Activated naive CD4-positive, alpha-beta T cell treated with anti-CD3 and anti-CD28 coated beads, Interleukin-2, amount 50 U/mL, for 16 hours (primary cell): ENCODE measurements around the gene PDE4D.

Source experiments
- DNase-seq: peaks from one replicate; pipeline ENCODE4 v3.0.0-alpha.2; 2020

Gene PDE4D

DNA sequence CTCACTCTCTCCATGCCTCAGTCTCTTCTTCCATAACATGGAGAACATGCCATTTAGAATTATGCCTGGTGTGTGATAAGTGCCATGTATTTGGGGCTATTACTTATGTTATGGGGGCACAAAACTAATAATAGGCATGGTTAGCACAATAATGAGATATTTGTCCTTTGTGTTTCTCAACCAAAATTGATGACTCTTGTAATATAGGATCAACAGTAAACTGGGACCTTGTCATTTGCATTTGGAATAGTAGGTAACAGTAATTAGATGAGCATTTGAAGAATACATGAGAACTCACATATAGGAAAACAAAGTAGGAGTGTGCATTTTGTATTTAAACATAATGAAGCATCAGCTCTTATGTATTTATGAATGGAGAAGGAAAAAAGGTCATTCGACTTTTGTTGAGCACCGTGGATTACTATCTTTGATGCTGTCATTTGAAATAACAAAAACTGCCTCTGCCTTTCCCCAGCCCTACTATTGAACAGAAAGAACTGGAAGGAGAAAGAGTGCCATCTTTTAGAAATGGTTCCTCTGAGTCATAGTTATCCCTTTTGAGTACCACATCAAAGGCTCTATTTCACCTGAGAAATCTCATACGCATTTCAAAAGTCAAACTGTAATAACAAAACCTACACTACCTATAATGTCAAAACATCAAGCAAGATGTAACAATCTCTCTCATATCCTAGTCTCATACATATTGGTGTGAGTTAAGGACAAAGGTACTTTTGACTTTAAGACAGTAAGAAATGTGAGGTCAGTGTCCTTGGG lies 655.2 kb downstream of the PDE4D start:
- no peak for DNase-seq

DNA sequence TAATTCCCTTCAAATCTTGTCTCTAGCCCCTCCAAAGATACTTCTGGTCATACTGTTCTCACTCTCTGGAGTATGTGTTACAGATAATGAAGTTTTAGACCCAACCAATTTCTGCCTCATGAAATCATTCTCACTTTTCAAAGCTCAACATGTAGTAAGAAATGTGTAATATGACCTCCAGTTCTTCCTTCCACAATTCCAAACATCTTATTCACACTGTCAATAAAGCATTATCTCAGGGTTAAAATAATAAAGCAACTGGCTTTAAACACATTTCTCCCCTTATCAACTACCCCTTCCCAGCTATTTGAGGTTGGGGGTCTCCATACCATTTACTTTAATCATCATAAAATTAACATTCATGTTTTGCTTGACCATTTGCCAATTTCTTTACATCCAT lies 656.5 kb downstream of the PDE4D start:
- no peak for DNase-seq

DNA sequence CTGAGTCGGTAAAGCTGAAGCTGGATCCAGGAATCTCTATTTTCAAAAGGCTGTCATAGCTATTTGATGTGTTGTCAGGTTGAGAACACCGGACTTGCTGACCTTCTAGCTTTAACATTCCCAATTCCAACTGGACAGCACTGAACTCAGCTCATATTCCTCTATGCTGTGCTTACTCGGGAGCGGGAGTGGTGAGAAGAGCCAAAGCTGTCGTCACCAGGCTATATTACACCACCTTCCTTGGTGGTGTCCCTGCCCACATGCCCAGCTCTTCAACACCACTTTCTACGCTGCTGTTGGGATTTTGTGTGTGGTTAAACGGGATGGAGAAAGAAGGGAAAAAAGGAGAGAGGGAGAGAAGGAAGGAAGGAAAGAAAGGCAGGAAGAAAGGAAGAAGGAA lies 657.1 kb downstream of the PDE4D start:
- DNase-seq = no peak

DNA sequence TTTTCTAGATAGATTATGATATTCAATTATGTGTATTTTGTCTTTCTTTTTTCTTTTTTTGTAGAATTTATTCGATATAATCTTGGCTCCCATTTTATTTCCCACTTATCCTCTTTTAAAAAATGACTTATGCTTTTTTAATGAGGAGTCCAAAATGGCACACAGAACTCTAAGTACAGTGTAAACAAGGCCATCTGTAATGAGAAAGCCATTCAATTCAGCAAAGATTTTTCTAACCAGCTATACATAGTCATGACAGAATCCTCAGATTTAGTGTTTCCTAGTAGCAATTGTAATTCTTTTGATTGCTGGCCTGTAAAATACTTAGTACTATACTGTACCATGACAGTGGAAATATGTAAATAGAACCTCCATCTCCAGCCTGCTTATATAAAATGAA lies 659.3 kb downstream of the PDE4D start:
- no peak for DNase-seq

DNA sequence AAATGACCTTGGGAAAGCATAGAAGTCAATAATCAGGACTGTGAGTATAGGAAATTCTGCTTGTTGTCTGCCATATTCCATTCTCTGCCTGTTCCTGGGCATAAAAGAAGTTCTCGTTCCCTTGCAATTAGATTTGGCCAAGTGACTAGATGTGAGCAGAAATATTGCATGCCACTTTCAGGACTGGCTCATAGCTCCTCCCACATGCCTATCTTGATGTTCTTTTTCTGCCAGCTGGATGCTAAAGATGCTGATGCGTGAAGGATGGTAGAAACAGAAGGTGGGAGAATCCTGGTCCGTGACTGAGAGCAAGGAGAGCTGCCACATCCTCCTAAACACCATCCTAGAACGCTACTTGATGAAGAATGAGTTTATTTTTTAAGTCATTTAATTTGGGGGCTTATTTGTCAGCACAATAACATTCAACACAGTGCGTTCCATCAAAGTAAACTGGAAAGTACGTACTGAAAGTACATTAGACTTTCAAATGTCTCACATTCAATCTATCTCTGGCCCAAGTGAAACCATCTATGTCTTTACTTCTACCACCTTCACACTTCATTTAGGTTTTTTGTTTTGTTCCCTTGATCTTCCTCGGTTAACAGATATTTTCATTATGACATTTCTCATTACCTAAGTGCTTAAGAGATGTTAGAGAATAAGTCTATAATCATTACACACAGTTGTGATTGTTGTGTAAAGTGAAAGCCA lies 662.1 kb downstream of the PDE4D start:
- DNase-seq = no peak

DNA sequence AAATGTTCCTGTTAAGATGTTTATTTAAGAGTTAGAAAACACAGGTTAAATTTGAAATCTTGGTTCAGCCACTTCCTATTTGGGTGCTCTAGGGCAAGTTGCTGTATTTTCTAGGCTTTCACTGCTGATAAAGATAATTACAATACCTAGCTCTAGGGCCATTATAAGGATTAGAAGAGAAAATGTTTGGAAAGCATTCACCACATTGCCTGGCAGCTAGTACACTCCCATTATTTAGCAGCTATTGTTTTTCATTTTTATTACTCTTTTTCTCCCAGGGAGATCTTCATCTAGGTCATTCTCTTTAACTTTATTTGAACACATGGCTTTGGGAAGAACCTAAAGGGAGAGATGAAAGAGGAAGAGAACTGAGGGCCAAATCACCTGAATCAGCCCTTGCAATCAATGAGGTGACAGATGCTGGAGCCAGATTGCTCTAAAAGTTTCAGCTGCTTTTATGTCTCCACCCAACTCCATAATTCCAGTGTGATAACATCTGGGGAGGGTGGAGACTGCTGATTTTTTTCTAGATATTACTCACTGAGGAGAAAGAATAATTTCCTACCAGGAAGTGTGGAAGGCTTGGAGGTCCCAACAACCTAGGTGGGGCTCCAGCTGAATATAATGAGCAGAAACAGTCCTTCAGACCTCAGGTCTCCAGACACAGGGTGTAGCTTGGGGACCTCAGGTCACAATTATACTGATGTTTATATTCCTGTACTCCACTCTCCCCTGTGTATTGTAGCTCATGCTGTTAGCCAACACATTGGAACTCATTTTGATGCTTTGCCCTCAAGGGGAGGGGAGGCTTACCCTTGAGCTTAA lies 670.6 kb downstream of the PDE4D start:
- no peak for DNase-seq

DNA sequence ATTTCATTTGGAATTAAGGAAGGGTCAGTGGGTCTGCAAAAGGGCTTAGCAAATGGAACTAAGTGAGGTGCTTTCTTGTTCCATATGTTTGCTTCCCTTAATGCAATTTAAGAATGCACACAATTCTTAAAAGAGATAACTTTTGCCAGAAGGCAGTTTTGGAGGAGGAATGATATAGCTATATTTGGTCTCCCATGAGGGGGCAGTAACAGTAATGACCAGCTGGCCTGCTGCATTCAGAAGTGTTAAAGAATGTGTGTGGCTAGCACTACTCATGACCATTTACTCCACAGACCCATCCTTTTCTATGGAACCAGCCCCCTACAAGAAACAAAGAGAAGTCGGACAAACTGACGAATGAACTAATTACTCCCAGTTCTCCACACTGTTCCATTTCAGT lies 671.8 kb downstream of the PDE4D start:
- DNase-seq = no peak

DNA sequence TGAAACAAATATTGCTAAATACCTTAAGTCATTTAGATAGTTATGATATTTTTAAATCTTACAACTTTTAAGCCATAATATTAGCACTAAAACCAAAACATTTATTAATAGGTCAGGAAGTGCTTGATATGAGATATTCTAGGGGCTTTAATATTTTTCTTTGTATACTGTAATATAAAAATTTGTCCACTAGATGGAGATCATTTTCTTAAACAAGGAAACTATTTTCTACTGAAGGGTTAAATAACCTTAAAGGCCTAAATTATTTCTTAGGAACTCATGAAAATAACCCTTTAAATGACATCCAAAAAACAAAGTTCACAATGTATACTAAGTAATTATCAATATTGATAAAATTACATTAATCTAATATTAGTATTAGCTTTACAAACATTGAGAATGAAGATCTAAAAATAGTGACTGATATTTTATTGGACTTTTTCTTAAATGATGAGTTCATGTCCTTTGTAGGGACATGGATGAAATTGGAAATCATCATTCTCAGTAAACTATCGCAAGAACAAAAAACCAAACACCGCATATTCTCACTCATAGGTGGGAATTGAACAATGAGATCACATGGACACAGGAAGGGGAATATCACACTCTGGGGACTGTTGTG lies 675.0 kb downstream of the PDE4D start:
- no peak for DNase-seq

DNA sequence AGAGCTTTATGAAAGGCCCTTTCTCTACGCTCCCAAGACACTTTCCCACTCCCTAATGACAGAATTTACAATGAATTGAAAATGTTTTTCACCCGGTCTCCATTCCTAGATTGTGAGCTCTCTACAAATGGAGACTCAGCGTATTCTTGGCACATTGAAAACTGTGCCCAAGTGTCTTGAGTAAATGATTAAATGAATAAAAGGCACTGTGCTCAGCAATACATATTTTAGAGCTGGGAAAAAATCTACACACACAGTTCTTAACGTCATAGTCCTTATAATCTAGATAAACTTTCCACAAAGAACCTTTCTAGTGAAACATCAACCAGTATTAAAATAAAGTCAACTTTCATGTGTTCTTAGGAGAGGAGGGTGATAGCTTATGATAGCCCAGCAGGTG lies 676.7 kb downstream of the PDE4D start:
- DNase-seq = no peak

DNA sequence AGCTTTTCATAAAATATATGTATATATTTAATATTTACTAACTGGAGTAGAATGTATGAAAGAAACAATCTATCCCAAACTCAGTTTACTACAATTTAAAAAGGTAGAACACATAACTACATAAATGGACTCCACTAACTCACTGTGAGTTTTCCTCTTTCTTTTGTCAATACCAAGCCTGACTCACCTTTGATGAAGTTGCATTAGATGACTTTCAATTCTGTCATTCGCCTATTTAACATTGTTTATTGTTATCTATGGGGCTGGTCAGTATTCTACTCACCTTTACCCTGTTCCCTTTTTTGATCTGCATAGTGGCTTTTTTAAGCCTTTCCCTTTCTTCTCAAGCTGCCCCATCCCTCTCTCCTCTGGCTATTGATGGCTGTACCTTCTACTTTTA lies 680.9 kb downstream of the PDE4D start:
- no peak for DNase-seq

DNA sequence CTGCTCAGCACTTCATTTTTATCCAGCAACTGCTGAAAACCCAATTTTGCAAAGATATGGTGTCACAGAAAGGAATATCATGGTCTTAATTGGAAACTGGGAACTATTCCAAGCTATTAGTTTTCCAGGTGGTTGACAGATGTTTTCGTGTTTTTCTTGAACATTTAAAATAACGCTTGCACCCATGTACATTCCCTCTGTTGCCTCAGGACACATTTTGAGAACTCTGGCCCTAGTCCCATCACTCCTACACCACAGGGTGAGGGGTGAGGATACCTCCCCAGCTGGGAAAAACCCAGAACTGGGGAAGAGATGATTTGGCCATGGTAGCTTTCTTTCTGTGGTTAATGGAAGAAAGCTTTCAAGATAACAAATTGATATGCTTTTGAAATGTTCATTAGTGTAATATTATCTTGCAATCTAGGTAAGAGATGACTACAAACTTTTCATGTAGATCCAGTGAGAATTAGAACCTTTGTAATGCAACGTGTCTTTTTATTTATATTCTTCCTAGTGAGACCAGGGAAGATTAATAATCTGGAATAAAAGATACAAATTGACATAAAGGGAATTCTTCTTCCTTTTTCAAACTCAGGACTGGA lies 683.7 kb downstream of the PDE4D start:
- no peak for DNase-seq

DNA sequence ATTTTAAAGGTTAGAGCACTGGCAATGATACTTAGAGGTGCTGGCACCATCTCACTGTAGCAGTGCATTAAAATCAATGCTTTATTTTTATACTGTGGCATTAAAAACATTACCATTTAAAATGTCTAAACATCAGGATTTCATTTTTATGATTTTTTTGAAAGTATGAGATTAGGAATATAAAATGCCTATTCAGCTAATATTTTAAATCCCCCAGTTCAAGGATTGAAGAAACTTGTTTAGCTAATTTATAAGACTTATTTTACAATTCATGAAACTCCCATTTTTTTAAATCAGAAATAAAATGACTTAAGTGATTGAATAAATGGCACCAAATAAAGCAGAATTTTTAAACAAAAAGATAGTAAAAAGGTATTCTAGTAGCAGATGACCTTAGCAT lies 685.1 kb downstream of the PDE4D start:
- DNase-seq = no peak

DNA sequence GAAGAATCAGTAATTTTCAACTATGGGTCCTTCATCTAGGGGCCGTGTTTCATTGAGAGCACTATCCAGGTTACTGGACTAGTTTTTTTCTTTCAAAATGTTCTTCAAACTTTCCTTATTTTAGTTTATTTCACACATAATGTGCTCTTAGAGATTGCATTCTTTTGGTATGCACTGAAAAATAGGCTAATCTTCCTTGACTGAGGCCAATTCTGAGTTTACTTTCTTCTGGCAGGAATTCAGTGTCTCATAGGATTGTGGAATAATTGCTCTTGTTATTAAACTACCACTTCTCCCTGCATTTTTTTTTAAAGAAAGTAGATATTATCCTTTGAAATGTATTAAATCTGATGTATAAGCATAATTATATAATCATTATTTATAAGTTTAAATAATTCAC lies 686.1 kb downstream of the PDE4D start:
- DNase-seq = no peak

DNA sequence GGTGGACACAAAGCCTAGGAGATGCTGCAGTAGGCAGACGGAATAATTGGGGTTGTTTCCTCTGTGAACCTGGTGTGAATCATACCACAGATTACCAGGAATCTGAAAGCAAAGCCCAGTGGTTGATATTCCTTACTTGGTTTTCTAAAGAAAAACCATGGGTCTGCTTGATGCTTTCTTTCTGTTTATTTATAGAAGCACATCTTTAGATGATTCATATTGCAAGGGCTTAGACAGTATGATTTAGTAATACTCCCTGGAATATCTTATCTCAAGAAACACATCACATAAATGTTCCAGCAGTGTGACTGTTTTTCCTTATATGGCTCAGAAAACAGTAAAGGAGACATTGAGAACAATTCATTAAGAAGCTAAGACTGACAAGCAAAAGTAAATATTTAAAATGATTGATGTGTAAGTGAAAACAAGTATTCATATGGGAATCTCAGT lies 687.4 kb downstream of the PDE4D start:
- DNase-seq = no peak

DNA sequence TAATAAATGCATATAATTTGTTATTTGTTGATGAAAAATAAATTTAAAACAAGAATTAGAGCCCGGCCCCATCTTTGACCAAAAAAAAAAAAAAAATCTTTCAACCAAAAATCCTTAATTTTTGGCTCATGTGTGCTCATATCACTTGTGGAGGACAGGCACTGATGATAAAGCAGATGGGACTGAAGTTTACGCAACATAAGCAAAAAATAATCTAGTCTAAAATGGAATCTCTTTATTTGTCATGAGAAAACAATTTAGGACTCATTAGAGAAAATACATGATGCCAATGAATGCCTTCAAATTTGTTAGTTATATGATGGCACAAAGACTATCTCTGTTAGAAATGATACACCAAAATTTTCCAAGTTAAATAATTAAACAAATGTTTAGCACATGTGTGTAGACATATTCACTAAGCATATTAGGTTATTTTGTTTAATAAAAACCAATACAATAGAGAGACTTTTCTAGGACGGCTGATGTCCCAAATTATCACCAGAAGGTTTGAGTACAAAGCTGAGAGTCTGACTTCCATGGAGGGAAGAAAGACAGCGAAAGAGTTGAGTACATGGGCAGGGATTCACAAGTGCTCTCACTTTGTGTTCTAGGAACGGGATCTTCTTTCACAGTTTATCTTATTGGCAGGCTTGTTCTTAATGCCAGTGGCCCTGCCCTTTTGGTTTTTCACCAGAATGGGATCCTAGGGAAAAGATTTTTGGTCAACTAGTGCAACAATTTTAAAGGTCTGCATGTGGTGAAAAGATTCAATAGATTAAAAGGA lies 689.2 kb downstream of the PDE4D start:
- DNase-seq = no peak

DNA sequence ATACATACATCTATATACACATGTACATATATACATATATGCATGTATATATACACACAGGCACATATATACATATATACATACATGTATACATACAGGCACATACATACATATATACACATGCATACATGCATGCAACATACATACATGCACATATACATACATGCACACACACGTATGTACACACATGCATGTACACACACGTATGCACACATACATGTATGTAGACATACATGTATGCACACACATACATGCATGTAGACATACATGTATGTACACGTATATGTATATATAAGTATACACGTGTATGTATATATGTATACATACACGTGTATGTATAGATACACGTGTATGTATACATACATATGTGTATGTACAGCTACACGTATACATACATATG lies 693.7 kb downstream of the PDE4D start:
- no peak for DNase-seq

DNA sequence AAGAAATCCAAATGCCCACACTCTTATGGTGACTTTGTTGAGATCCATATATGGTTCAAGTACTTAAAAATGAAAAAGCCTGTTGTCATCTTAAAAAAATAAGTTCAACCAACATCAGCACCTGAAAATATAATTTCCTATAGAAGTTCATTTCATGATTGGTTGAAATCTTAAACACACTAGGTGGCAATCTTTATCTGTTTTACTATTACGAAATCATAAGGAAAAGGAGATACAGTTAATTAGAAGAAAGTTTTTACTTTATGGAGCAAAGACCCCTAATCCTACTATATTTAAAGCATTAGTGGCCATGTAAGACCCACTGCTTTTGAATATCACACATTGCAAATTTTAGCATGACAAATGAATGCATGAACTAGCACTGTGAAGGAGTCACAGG lies 694.7 kb downstream of the PDE4D start:
- no peak for DNase-seq

DNA sequence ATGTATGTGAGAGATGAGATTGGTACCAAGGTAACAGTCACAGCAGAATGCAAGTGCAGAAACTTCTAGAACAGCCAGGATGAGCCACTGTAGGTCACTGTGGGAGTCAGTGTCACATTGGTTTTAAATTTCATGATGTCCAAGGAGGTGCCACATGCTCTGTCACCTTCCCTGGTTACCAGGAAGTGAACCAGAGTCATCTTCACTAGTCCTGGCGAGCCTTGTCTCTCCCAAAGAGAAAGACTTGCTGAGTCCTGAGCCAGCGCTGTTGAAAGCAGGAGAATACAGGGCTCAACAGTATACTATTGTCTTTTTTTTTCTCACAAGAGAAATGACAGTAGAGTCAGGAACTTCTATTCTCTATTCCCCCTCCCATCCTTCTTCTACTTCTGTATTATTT lies 695.2 kb downstream of the PDE4D start:
- no peak for DNase-seq

DNA sequence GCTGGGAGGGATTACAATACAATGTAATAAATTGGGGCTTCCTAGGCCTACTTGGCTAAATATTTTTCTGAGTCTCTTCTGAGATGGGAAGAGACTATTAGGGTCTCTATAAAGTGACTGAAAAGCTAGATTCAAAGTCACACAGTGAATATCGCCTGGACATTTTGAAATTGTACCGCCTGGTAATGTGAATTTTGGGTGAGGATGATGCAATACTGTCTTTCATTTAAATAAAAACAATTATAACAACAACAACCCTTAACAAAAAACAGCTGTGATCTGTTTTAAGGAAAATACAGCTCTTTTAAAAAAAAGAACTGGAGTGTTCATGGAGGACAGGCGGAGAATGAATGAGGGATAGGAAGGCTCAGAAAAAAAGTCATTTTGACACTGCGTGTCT lies 695.6 kb downstream of the PDE4D start:
- no peak for DNase-seq

DNA sequence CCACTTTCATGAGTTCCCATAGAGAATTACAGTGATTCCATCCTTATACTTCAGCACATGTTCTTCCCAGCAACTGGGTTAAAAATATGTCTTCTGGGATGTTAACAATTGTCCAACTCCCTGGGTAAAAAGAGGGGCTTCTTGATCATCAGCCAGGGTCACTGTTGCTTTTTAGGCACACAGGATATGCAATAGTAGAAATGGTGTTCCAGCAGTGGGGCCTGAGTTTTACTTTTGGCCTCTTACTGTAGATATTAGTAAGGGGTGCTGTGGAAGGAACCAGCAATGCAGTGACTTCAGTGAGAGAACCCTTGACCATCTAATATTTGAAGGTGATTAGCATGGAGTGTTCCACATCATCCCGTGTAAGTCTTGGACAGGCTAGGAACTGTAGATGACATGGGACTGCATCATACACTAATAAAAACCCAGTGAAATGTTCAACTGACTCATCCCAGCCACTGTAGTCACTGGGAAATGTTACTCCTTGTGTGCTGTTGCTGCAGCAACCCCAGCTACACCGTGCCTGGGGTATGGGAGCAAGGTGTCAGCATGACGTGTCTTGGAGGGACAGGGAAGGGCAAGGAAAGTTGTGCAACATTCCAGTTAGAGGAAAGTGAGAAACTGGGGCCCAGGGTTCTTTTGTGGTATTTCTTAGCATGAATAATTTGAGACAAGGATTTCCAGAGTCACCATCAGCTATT lies 699.8 kb downstream of the PDE4D start:
- no peak for DNase-seq

DNA sequence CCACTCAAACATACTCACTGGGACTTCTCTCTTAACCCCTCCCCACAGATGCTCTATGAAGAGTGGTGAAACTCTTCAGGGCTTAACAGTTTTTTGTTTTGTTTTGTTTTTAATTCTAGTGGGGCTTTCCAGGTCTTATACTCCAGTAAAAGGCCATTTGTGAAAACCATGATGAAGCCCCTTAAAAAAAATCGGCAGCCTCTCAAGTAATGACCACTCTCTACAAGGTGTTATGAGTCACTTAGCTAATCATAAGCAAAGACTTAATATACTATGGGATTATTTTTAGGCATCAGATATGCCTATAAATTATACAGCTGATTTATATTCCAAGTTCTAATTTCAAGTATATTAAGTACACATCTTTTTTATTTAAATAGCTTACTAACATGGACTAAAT lies 702.8 kb downstream of the PDE4D start:
- no peak for DNase-seq
